ENCODE data around the gene NOP58. TPM values are rescaled to one million over a fixed set of nuclear protein-coding genes. Genes with fewer than 3 reads are reported as not detected.

NOP58 gene
- total RNA-seq, 1 experiment from 2014 or later: 231 TPM

- POLR2A ChIA-PET: interaction anchor here (0.8 to 1.7 kb wide), 4 partner anchors 8 to 21 kb away, joined by 3 to 6 read pairs (median 4); no protein-coding TSS in a partner anchor
- H3K4me3 Mint-ChIP-seq (ENCODE audit: unreplicated experiment): no peak overlapping the region
- CTCF ChIA-PET: interaction anchor here (0.6 kb wide), 1 partner anchor 164 kb away, joined by 4 read pairs; no protein-coding TSS in a partner anchor
- no TSS peak for BruUV-seq (replicated peaks)
- H3K27me3 Mint-ChIP-seq (ENCODE audit: insufficient read depth, unreplicated experiment): no peaks in the 10 kb centered on the region
- intact Hi-C loops (cut with micrococcal nuclease): loop anchor here (5.0 kb wide), 1 partner anchor 78 kb away; the partner anchor contains the start of gene BMPR2
- H3K9me3 Mint-ChIP-seq (ENCODE audit: unreplicated experiment): no peaks in the 10 kb centered on the region
- no peaks in the 10 kb centered on the region for H3K4me1 Mint-ChIP-seq (ENCODE audit: insufficient read depth, unreplicated experiment)
- DNase-seq (ENCODE audit: unreplicated experiment): no peak
- TF ChIP-seq CTCF (IDR thresholded peaks at IDR 0.05; ENCODE audit: unreplicated experiment): no peak
- peaks cover 100% of the 10 kb centered on the region for H3K36me3 Mint-ChIP-seq (ENCODE audit: insufficient read depth, unreplicated experiment)
- no peak overlapping the region for H3K27ac Mint-ChIP-seq (ENCODE audit: low read depth, unreplicated experiment)
These were observed 34.1 kb downstream of the NOP58 start for GRCh38 chr2:202299712-202300111.

- ChIA-PET POLR2A (interaction anchor here (0.6 kb wide), 1 partner anchor 18 kb away, joined by 3 read pairs; no protein-coding TSS in a partner anchor), CTCF (no interaction called here)
- DNase-seq (ENCODE audit: unreplicated experiment): no peak
- no TSS peak for BruUV-seq (replicated peaks)
- Mint-ChIP-seq H3K27me3 (ENCODE audit: insufficient read depth, unreplicated experiment) (no peaks in the 10 kb centered on the region), H3K27ac (ENCODE audit: low read depth, unreplicated experiment) (no peak overlapping the region), H3K4me3 (ENCODE audit: unreplicated experiment) (no peak overlapping the region), H3K4me1 (ENCODE audit: insufficient read depth, unreplicated experiment) (no peaks in the 10 kb centered on the region), H3K36me3 (ENCODE audit: insufficient read depth, unreplicated experiment) (peaks cover 85% of the 10 kb centered on the region), H3K9me3 (ENCODE audit: unreplicated experiment) (no peaks in the 10 kb centered on the region)
- intact Hi-C loops (cut with micrococcal nuclease): no loop called here
- no peak for TF ChIP-seq CTCF (IDR thresholded peaks at IDR 0.05; ENCODE audit: unreplicated experiment)
These were observed 40.5 kb downstream of the NOP58 start for GRCh38 chr2:202306034-202306433.

- ChIA-PET POLR2A (interaction anchor here (1.2 kb wide), 1 partner anchor 8 kb away, joined by 4 read pairs; no protein-coding TSS in a partner anchor), CTCF (interaction anchor here (1.7 kb wide), 1 partner anchor 24 kb away, joined by 4 read pairs; no protein-coding TSS in a partner anchor)
- intact Hi-C loops (cut with micrococcal nuclease): no loop called here
- H3K9me3 Mint-ChIP-seq (ENCODE audit: unreplicated experiment): no peaks in the 10 kb centered on the region
- TF ChIP-seq CTCF (IDR thresholded peaks at IDR 0.05; ENCODE audit: unreplicated experiment): no peak
- no TSS peak for BruUV-seq (replicated peaks)
- H3K4me3 Mint-ChIP-seq (ENCODE audit: unreplicated experiment): no peak overlapping the region
- peaks cover 81% of the 10 kb centered on the region for H3K36me3 Mint-ChIP-seq (ENCODE audit: insufficient read depth, unreplicated experiment)
- H3K27me3 Mint-ChIP-seq (ENCODE audit: insufficient read depth, unreplicated experiment): no peaks in the 10 kb centered on the region
- no peak overlapping the region for H3K27ac Mint-ChIP-seq (ENCODE audit: low read depth, unreplicated experiment)
- DNase-seq (ENCODE audit: unreplicated experiment): no peak
- H3K4me1 Mint-ChIP-seq (ENCODE audit: insufficient read depth, unreplicated experiment): no peaks in the 10 kb centered on the region
These were observed 42.1 kb downstream of the NOP58 start for GRCh38 chr2:202307690-202308089.

- Mint-ChIP-seq H3K4me3 (ENCODE audit: unreplicated experiment) (no peak overlapping the region), H3K36me3 (ENCODE audit: insufficient read depth, unreplicated experiment) (peaks cover 39% of the 10 kb centered on the region), H3K27ac (ENCODE audit: low read depth, unreplicated experiment) (no peak overlapping the region), H3K9me3 (ENCODE audit: unreplicated experiment) (no peaks in the 10 kb centered on the region), H3K4me1 (ENCODE audit: insufficient read depth, unreplicated experiment) (peaks cover 5% of the 10 kb centered on the region), H3K27me3 (ENCODE audit: insufficient read depth, unreplicated experiment) (no peaks in the 10 kb centered on the region)
- intact Hi-C loops (cut with micrococcal nuclease): no loop called here
- POLR2A ChIA-PET: interaction anchor here (1.0 to 1.2 kb wide), 2 partner anchors 10 to 65 kb away, joined by 3 to 4 read pairs; partner anchors contain the start of gene BMPR2
- no TSS peak for BruUV-seq (replicated peaks)
- no peak for DNase-seq (ENCODE audit: unreplicated experiment)
- no peak for TF ChIP-seq CTCF (IDR thresholded peaks at IDR 0.05; ENCODE audit: unreplicated experiment)
- CTCF ChIA-PET: no interaction called here
These were observed 46.3 kb downstream of the NOP58 start for GRCh38 chr2:202311823-202312388.

All from MCF 10A (cell line).